GM21367 (cell line): ENCODE measurements around the gene NDUFV3.
"Not testable (repeated sequence)": the region's sequence is repeated elsewhere in the genome, so short reads cannot be mapped to it uniquely, and the experiment has no call there.

Source experiments
- ATAC-seq: cut with Tn5 transposase; IDR thresholded peaks from one replicate; pipeline ENCODE4 v1.9.1; 2021; ENCODE audit not compliant: unreplicated experiment

Gene NDUFV3

DNA sequence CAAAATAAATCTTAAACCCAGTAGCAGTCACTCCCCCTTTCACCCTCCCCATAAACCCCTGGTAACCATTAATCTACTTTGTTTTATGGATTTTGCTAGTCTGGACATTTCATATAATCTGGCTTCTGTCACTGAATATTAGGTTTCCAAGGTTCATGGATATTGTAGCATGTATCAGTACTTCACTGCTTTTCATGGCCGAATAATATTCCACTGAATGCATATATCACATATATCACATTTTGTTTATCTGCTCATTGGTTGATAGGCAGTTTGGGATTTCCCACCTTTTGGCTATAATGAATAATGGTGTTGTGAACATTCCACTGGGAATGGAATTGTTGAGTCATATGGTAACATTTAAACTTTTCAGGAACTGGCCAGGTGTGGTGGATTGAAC lies 9.2 kb upstream of the NDUFV3 start:
- ATAC-seq = no peak

DNA sequence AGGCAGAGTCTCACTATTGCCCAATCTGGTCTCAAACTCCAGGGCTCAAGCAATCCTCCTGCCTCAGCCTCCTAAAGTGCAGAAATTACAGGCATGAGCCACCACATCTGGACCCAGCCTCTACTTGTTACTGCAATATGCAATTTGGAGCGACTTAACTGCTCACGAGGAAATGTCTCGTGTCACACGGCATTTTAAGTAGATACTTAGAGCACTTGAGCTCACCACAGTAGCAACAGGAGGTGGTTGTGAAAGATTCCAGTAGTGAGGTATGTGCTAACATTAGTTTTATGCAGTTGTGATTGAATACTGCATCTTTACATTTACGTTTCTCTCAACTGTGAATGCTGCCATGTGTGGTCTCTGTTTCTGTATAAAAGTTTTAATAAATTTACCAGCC lies 5.8 kb upstream of the NDUFV3 start:
- ATAC-seq = no peak

DNA sequence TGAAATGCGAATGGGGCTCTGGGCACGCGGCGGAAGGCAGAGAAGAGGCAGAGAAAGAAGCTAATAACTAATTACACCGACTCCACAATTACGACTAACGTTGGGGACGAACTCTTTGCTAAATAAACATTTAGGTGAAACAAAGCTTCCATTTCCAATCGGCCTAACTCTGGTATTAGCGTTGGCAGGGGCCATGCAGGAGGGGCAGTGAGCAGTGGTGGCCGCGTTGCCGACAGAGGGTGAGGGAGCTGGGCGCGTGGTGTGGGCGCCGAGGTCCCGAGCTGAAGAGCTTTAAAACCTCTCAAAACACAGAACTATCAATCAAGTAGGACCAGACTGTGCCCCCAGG lies 553 bp upstream of the NDUFV3 start:
- ATAC-seq = no peak

DNA sequence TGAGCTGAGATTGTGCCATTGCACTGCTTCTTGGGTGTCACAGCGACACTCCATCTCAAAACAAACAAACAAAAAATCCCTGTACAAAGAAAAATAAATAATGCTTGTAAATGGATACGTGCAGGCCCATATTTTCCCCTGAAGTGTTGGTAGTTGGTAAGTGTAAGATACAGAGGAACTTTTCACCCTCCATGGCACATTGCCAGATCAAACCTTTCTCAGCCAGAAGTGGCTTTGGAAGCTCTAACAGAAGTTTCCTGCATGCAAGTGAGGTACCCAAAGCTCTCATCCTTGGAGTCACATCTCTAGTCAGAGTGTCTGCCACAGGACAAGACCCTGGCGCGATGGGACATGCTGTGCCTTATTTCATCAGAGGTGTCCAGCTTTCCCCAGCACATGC lies 7.3 kb downstream of the NDUFV3 start:
- ATAC-seq = no peak

DNA sequence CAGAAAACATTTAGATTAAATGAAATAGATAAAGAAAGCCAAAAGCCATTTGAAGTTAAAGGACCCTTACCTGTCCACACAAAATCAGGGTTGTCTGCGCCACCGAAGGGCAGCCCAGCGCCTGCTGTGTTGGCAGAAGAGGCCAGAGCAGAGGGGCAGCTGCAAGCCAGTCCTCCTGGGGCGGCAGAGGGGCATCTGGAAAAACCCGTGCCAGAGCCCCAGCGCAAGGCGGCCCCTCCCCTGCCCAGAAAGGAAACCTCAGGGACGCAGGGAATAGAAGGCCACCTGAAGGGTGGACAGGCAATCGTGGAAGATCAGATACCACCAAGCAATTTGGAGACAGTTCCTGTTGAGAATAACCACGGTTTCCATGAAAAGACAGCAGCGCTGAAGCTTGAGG lies 10.7 kb downstream of the NDUFV3 start:
- ATAC-seq = no peak

DNA sequence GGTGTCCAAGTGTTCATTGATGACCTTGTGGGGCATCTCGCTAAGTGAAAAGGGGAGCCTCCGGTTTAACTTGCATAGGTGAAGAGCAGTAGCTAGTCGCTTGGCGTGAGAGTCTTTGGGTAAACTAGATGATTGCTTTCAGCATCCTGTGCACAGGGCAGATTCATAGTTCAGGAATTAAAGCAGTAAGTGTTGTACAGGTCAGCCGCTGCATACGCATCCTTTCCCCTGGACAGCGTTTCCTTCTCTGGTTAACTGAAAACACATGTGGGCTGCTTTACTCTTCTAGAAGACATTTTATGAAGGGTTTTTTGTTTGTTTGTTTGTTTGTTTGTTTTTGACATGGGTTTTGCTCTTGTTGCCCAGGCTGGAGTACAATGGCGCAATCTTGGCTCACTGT lies 12.1 kb downstream of the NDUFV3 start:
- no peak for ATAC-seq

DNA sequence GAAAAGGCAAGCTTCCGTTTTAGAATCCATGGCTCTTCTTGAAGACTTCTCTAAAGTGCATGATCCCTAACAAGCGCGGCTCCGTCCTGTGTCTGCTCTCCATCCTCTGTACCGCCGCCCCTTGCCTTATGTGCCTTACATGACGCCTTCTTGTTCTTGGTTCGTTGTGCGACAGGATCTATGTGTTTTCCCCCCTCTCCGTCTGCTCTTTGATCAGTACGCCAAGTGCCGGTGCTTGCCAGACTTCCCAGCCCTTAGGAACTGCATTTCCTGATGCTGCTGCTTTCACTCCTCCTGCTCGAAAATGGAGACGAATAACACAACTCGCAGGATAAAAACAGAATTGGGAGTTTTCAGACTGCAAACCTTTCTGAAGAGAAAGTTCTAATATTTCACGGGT lies 13.1 kb downstream of the NDUFV3 start:
- no peak for ATAC-seq

DNA sequence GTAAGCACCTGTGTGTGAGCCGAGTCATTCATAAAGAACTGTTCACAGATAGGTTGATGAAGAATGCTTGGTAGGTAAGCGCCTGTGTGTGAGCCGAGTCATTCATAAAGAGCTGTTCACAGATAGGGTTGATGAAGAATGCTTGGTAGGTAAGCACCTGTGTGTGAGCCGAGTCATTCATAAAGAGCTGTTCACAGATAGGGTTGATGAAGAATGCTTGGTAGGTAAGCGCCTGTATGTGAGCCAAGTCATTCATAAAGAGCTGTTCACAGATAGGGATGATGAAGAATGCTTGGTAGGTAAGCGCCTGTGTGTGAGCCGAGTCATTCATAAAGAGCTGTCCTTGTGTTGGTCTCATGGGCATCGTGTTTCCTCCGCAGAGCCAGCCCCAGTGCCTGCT lies 15.4 kb downstream of the NDUFV3 start:
- ATAC-seq = not testable (repeated sequence)

DNA sequence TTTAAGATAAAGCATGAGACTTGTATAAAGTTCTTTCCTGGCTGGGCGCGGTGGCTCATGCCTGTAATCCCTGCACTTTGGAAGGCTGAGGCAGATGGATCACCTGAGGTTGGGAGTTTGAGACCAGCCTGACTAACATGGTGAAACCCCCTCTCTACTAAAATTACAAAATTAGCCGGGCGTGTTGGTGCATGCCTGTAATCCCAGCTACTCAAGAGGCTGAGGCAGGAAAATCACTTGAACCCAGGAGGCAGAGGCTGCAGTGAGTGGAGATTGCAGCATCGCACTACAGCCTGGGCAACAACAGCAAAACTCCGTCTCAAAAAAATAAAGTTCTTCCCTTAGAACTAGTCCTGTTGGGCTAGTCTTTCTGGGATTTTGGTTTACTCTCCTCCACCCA lies 18.8 kb downstream of the NDUFV3 start:
- not testable (repeated sequence) for ATAC-seq

DNA sequence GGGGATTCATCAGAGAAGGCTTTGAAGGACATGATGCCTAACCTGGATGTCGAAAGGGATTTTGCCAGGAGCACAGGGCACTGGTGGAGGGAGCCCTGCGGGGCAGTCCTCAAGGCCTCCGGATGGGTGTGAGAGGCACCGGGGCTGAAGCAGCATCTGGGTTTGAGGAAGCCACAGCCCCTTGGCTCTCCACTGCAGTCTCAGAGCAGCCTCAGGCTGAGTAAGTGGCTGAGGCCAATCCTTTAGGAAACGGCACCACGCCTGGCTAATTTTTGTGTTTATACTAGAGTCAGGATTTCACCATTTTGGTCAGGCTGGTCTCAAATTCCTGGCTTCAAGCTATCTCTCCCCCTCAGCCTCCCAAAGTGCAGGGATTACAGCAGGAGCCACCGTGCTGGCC lies 20.4 kb downstream of the NDUFV3 start:
- no peak for ATAC-seq

DNA sequence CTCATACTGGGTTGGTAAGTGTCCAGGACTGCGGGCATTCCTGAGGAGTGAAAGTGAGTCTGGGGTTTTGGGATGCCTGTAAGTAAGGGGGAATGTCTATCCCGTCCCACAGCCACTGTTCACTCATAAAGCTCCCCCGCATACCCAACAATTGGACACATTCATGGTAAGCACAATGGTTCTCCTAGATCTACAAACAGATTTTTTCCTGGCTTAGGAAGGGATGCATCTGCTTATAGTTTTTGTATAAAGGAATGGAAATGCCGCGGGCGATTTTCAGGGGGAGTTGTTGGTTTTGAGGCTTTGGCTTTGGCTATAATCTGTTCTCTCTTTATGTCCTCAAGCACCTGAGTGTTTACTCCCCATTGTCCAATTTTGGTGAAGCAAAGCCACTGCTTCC lies 25.2 kb downstream of the NDUFV3 start:
- no peak for ATAC-seq

DNA sequence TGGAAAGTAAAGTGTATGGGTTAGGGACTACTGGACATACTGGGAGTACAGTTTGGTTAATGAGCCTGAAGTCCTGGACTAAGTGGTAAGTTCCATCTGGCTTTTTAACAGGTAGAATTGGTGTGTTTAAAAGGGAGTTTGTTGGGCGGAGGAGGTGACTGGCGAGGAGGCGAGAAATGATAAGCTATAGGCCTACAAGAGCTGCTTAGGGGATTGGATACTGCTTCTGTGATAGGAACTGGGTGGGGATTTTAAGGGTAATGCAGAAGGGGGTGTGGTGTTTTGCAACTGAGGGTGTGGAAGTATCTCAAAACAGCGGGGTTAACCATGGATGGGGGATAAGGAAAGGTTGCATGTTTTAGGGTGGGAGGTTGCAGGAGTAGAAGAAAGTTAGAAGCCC lies 28.8 kb downstream of the NDUFV3 start:
- ATAC-seq = no peak

DNA sequence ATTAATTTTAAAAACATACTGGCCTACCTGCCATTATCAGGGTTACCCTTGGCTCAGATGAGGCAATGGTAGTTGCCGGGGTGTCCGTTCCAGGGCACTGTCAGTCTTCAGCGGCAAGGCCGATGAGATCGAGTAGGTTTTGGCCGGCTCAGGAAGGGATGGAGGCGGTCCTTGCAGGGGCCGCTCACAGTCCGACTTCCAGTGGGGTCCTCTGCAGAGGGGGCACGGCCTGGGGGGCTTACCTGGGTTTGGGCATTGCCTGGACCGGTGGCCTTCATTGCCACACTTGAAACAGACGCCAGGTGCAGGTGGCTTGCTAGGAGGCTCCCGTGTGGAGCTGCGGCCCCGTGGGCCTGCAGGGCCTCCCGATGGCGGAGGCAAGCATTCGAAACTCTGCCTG lies 29.8 kb downstream of the NDUFV3 start:
- ATAC-seq = no peak

DNA sequence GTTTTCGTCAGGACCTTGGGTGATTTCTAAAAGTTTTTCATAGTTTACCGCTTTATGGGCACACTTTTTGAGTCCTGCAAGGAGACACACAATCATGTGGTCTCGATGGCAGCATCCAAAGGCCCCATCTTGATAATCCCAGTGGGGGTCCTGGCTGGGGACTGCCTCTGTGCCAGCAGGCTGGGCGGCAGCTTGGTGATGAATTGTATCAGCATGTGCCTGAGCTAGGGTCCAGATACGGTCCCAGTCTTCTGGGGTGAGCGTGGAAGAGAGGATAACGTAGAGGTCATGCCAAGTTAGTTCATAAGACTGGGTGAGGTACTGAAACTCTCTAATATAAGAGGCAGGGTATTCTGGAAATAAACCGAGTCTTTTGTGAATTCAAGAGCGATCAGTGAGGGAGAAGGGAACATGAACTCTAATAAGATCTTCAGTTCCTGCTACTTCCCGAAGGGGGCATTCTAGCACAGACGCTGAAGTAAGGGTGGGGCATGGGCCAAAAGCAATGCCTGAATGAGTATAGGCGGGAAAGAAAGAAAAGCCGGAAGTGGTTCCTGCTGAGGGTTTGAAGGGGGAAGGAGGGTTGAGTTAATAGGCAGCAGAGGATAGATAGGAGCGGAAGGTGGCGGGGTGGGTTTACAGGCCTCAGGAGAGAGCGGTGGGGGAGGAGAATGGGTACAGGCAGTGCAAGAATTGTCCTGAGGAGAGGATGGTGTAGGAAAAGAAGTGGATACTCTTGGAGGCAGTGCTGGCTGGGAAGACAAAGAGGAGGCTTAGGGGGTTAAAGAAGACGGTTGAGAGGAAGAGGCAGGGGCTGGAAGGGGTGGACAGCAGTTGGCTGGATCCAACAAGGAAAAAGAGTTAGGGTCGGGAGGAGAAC lies 30.7 kb downstream of the NDUFV3 start:
- ATAC-seq = no peak

DNA sequence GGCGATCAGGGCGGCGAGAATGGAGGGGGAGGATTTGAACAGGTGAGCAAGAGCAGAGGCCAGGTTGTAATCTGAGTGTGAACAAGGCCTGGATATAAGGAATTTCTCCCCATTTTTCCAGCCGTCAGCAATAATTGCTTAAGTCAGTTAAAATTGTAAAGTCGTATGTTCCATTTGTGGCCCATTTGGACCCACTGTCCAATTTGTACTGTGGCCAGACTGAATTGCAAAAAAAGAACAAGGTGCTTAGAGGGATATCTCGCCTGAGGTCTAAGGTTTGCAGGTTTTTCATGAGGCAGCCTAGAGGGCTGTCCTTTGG lies 31.3 kb downstream of the NDUFV3 start:
- ATAC-seq = no peak

DNA sequence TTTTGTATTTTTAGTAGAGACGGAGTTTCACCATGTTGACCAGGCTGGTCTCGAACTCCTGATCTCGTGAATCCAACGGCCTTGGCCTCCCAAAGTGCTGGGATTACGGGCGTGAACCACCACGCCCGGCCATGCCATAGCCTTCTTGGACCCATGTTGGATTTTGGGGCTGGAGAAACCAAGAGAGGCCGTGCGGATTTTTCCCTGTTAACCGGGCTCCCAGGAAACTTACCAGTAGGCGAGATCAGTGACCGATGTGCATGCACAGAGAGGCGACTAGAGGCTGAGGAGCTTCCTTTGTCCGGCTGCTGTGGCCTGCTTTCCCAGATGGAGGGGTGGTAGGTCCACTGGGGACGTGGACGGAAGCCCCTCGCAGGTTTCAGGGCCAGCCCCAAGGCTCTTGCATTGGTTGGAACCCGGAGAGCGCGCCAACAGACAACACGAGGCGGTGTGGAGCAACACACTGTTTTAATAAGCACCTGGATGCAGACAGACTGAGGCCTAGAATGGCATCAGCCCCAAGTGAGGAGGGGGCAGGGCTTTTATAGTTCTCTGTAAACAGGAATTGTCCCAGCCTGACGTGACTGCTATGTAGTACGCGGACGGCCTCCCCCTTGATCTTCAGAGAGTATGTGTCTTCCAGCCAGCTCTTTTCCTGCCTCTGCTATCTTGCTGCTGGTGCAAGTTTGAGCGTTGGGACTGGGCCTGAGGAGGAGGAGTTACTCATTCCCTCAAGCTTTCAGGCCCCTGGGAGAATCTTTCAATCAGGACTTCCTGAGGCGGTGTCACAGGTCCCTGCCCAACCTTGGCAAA lies 32.2 kb downstream of the NDUFV3 start, which contains the start of gene ERVH48-1:
TSS of gene ERVH48-1 (minus strand) at position 517 of the 813 bp plus-strand sequence. CDS start 6,624 bp downstream, outside the sequence.
- ATAC-seq = no peak

DNA sequence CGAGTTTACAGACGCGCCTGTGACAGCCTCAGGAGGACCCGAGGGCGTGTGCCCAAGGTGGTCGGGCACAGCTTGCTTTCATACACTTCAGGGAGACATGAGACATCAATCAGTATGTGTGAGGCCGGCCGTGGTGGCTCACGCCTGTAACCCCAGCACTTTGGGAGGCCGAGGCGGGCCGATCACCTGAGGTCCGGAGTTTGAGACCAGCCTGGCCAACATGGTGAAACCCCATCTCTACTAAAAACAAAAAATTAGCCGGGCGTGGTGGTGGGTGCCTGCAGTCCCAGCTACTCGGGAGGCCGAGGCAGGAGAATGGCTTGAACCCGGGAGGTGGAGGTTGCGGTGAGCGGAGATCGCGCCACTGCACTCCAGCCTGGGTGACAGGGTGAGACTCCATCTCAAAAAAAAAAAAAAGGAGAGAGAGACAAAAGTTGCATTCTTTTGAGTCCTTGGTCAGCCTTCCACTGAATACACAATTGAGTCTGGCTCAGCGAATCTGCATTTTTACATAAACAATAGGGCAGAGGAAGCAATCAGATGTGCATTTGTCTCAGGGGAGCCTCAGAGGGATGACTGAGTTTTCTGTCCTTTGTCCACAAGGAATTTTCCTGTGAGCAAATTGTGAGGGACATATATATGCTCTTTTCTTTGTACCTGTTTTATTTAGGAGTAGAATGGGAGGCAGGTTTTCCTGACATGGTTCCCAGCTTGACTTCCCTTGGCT lies 34.5 kb downstream of the NDUFV3 start:
- not testable (repeated sequence) for ATAC-seq

DNA sequence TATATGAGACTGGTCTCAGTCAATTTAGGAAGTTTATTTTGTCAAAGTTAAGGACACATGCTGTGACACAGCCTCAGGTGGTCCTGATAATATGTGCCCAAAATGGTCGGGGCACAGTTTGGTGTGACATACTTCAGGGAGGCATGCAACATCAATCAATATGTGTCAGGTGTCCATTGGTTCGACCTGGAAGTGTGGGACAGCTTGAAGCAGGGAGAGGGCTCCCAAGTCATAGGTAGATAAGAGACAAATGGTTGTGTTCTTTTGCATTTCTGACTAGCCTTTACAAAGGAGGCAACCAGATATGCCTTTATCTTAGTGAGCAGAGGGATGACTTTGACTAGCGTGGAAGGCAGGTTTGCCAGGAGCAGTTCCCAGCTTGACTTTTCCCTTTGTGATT lies 36.9 kb downstream of the NDUFV3 start:
- no peak for ATAC-seq

DNA sequence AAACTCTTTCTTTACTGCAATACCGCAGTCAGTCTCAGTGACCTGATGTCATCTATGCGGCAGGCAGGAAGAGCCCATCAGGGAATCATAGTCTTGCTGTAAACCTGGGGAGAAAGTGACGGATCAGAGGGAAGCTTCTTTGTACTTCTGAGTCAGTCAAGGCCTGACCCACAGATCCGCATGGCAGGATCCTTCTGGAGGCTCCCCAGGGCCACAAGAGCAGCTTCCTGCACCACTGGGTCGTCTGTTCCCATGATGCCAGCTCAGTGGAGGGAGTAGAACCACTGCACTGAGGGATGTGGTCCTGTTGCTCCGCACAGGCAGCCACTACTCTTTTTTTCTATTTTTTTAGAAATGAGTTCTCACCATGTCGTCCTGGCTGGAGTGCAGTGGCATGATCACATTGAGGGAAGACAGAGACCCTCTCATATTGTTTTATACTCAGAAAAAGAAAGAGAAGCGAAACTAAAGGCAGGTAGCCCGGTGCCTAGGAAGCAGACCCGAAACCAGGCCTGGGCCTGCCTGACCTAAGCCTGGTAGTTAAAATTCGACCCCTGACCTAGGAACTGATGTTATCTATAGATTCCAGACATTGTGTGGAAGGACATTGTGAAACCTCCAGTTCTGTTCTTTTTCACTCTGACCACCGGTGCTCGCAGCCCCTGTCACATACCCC lies 38.6 kb downstream of the NDUFV3 start:
- no peak for ATAC-seq

DNA sequence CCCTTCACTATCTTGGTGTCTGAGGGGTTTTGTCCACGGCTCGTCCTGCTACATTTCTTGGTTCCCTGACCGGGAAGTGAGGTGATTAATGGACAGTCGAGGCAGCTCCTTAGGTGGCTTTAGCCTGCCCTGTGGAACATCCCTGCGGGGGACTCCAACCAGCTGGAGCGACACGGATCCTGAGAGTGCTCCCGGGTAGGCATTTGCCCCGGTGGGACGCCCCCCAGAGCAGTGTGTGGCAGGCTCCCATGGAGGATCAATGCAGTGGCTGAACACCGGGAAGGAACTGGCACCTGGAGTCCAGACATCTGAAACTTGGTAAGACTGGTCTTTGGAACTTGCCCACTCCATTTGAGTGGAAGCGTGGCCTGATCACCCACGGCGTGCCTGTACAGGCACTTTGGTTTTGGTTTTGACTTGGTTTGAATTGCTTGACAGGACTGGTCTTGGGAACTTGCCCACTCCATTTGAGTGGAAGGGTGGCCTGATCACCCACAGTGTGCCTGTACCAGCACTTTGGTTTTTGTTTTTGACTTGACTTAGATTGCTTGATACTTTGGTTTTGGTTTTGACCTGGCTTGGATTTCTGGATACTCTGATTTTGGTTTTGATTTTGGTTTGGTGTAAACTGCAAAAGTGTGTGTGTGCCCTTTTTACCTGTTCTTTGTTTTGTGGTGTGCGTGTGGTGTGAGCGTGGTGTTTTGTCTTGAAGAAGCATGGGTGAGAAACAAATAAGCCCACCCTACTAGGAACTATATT lies 39.4 kb downstream of the NDUFV3 start:
- not testable (repeated sequence) for ATAC-seq
